Embryonic facial prominence (tissue), 1 donor: ENCODE results near the gene C1orf159.

ENCODE experiments used
- DNase-seq: peaks from one replicate; pipeline ENCODE4 v3.0.0-alpha.2; 2016; ENCODE audit errors: extremely low spot score

The C1orf159 gene

GRCh38 chr1:1053682-1054081, 62.2 kb downstream of the C1orf159 start:
- DNase-seq = no peak

DNA sequence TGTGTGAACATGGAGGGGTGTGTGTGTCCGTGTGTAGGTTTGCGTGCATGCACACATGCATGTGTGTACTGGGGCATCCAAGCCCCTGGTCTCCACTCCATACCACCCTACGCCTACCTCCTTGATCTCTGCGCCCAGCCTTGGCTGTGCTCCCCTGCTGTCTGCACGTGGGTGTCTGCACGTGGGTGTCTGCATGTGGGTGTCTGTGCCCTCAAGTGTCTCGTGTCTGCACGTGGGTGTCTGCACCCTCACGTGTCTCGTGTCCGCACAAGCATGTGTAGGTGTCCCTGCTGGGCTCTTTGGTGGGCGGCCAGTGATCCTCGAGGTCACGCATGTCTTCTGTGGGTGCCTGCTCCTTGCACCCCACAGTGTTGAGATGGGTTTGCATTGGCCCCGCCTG, 62.9 kb downstream of the C1orf159 start:
- DNase-seq = no peak

- DNase-seq = no peak
These were observed 63.7 kb downstream of the C1orf159 start for GRCh38 chr1:1052003-1052840.

DNA sequence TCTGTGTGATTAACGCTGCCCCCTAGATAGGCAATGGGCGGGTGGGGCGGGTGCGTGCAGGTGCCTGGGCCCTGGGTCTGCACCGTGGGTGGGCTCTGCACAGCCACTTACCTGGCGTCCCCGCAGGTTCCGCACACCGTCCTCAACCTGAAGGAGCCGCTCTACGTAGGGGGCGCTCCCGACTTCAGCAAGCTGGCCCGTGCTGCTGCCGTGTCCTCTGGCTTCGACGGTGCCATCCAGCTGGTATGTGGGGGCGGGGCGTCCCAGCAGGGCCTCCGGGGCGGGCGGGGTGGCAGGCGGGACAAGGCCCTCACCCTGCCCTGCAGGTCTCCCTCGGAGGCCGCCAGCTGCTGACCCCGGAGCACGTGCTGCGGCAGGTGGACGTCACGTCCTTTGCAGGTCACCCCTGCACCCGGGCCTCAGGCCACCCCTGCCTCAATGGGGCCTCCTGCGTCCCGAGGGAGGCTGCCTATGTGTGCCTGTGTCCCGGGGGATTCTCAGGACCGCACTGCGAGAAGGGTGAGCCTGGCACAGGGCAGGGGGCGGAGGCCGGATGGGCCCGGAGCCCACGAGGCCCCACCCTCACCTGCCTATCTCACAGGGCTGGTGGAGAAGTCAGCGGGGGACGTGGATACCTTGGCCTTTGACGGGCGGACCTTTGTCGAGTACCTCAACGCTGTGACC, 64.6 kb downstream of the C1orf159 start:
- no peak for DNase-seq

DNA sequence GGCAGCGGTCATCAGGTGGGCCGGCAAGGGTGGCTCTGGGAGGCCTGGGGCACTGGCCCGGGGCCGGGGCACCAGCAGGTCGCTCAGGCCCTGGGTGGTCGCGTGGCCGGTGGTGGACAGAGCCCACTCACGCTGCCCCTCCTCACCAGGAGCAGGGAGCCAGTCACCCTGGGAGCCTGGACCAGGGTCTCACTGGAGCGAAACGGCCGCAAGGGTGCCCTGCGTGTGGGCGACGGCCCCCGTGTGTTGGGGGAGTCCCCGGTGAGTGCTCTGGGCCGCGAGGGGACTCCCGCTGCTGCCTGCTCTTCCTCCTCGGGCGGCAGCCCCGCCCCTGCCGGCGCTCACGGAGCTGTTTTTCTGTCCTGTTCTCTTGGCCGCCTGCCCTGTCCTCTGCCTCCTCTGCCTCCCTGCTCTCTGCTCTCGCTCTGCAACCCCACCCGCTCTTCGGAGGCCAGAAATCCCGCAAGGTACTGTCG, 65.3 kb downstream of the C1orf159 start:
- DNase-seq = no peak

GRCh38 chr1:1049318-1050165, 66.3 kb downstream of the C1orf159 start:
- no peak for DNase-seq

DNA sequence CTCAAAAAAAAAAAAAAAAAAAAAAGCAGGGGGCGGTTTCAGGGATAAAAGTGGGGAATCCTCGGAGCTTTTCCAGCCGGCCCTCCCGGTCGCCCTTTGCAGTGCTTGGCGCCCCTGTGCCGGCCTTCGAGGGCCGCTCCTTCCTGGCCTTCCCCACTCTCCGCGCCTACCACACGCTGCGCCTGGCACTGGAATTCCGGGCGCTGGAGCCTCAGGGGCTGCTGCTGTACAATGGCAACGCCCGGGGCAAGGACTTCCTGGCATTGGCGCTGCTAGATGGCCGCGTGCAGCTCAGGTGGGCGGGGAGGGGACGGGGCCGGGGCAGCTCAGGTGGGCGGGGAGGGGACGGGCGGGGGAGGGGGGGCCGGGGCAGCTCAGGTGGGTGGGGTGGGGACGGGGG, 67.1 kb downstream of the C1orf159 start:
- DNase-seq = no peak

- DNase-seq = no peak
These were observed 67.9 kb downstream of the C1orf159 start for GRCh38 chr1:1047963-1048362.

DNA sequence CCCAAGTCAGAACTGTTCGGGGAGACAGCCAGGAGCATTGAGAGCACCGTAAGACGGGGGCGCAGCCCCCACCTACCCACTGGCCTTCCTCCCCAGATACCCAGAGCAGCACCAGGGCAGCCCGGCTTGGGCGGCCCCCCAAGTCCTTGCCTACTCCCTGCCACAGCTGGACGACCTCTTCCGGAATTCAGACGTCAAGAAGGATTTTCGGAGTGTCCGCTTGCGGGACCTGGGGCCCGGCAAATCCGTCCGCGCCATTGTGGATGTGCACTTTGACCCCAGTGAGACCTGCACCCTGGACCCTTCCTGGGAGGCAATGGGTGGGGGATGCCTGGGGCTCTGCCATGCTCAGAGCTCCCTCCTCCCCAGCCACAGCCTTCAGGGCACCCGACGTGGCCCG, 68.5 kb downstream of the C1orf159 start:
- no peak for DNase-seq

DNA sequence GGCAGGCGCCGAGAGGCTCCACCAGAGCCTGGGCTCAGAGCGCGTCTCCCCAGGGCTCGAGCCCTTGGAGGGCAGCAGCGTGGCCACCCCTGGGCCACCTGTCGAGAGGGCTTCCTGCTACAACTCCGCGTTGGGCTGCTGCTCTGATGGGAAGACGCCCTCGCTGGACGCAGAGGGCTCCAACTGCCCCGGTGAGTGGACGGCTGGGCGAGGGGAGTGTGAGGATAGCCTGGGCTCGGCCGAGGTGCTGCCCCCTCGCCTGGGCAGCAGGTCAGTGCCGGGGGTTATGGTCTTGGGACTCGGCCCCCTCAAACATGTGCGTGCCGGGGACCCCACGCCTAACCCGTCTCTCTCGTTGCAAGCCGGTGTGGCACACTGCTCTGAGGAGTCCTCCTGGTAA, 69.1 kb downstream of the C1orf159 start:
- DNase-seq = no peak

DNA sequence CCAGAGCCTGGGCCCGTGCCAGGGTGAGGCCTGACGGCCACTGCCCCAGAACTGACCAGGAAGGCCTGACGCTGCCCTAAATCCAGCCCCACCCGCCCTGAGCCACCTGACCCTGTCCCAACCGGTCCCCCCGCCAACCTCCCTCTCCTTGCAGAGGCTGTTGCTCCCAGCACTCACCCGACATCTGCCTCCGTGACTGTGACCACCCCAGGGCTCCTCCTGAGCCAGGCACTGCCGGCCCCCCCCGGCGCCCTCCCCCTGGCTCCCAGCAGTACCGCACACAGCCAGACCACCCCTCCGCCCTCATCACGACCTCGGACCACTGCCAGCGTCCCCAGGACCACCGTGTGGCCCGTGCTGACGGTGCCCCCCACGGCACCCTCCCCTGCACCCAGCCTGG, 69.6 kb downstream of the C1orf159 start:
- no peak for DNase-seq

- DNase-seq = no peak
These were observed 70.8 kb downstream of the C1orf159 start for GRCh38 chr1:1045129-1045528.

DNA sequence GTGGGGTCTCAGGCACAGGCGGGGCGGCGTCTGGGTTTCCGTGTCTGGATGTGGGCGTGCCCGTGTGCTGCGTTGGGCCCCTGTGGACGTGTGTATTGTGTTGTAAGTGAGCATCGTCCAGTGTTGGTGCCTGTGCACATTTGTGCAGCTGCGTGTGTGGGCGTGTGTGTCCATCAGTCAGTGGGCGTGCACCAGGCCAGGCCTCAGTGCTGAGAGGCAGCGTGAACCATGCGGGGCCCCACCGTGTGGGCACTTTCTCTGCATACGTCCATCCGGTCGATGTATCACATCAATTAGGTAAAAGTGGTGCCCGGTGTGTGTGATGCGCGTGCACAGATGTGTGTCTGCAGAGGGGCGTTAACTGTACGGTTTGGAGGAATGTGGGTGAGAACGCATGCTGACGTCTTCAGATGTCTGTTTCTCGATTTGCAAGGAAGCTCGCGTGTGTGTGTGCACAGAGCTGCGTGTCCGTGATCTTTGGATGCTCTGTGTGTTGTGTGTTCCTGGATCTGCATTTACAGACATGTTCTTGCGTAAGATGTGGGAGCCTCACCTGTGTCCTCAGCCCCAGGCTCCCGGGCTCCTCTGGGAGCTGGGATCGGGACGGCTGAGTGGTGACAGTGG, 71.3 kb downstream of the C1orf159 start:
- no peak for DNase-seq

- DNase-seq = no peak
These were observed 72.0 kb downstream of the C1orf159 start for GRCh38 chr1:1043921-1044320.

GRCh38 chr1:1043411-1043810, 72.5 kb downstream of the C1orf159 start:
- DNase-seq = no peak

- DNase-seq = no peak
These were observed 73.1 kb downstream of the C1orf159 start for GRCh38 chr1:1042835-1043234.

GRCh38 chr1:1041873-1042272, 74.0 kb downstream of the C1orf159 start:
- no peak for DNase-seq

DNA sequence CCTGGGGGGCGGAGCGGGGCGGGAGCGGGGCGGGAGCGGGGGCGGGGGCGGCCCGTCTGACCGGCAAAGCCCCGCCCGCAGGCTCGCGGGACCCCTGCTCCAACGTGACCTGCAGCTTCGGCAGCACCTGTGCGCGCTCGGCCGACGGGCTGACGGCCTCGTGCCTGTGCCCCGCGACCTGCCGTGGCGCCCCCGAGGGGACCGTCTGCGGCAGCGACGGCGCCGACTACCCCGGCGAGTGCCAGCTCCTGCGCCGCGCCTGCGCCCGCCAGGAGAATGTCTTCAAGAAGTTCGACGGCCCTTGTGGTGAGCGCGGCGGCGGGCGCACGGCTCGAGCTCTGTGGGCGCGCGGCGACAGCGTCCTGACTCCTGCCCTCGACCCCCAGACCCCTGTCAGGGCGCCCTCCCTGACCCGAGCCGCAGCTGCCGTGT, 74.8 kb downstream of the C1orf159 start:
- no peak for DNase-seq

DNA sequence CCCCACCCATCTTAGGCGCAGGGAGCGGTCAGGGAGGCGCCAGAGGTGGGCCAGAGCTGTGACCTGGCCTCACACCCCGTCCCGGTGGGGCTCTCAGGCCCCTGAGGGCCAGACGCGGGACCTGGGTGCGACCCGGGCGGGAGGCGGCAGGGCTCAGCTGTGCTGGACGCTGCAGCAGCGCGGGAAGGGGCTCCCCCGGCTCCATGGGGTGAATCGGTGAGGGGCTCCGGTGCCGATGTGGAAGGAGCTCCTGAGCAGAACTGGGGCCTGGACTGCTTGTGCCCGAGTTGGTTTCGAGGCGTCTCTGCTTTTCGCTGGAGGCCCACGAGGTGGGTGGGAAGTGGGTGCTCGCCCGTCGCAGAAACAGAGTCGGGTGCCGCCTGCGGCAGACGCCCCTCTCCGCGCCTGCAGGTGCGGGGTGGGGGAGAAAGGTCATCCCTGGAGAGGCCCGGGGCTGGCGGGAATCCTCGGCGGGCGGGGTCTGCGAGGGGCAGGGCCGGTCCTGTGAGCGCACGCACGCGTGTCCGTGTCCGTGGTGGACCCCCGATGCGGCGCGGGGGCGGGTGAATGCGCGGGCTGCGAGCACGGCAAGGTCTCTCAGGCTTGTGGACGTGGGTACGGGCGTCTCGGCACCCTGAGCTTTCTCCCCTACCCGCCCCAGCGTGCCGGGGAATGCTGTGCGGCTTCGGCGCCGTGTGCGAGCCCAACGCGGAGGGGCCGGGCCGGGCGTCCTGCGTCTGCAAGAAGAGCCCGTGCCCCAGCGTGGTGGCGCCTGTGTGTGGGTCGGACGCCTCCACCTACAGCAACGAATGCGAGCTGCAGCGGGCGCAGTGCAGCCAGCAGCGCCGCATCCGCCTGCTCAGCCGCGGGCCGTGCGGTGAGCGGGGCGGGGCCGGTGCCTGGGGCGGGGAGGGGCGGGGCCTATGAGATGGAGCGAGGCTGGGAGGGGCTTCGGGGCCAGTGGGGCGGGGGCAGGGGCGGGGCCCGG, 75.6 kb downstream of the C1orf159 start:
- DNase-seq = peak; percentile 53

DNA sequence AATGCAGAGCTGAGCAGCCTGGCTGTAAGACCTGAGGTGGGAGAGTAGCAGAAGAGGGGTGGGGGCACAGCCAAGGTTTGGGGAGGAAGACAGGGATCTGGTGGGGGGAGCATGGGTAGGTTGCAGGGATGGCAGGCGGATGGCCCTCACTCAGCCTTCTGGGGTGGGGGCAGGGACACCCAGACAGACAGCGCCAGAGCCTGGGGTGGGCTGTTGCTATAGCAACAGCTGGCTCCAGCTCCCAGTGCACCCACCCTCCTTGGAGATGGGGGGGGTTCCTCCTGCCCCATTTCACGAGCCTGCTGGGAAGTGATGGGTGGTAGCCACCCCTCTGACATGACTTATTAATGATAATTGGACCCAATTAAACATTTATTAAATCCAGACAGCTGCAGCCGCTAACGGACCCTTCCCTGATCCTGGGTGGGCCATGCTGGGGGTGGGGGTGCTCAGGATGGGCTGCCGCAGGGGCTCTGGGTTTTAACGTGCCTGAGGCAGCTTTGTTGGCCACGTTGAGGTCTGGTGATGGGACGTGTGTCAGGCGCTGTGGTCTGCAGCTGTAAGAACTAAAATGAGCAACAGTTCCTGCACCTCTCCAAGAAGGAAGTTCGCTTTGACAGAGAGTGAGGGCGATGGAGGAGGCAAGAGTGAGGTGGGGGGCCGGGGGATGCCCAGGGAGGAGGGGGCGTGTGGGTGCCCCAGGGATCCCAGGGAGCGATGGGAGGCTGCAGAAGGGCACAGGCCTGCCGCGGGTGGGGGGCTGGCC, 76.6 kb downstream of the C1orf159 start:
- no peak for DNase-seq
